ENCODE data around the gene TRMT61A.

TRMT61A gene

GRCh38 chr14:103502877-103503276 lies 26.1 kb upstream of the TRMT61A start:
- Histone ChIP-seq H3K9me3 (ENCODE audit: insufficient read depth, low read length) (no peaks in the 10 kb centered on the region), H2AFZ (ENCODE audit: low read depth, low read length, severe bottlenecking) (no peak overlapping the region), H3K27ac (ENCODE audit: low read depth, low read length) (no peak overlapping the region), H3F3A (ENCODE audit: insufficient read depth) (0 out of 2 replicates have a peak, but pooled peaks cover 6% of the 10 kb centered on the region), H3K4me2 (ENCODE audit: low read depth, low read length, poor library complexity, severe bottlenecking) (no peak overlapping the region), H4K20me1 (ENCODE audit: low read depth, low read length) (no peaks in the 10 kb centered on the region), H3K36me3 (ENCODE audit: low read length) (peaks cover 3% of the 10 kb centered on the region; the same call in 1 of the 2 replicates), H3K79me2 (ENCODE audit: insufficient read depth, low read length) (no peaks in the 10 kb centered on the region), H3K9me2 (replicated peaks; ENCODE audit: insufficient read depth, low read length) (no peaks in the 10 kb centered on the region), H3K4me3 (ENCODE audit: insufficient read depth, low read length, poor library complexity, severe bottlenecking) (no peak overlapping the region), H3K27me3 (ENCODE audit: low read length) (no peaks in the 10 kb centered on the region), H3K9ac (ENCODE audit: low read length) (no peak overlapping the region)
- TF ChIP-seq CTCF (IDR thresholded peaks at IDR 0.05; ENCODE audit: insufficient read depth, low read length, poor library complexity, severe bottlenecking) (no peak), EZH2phosphoT487 (conservative IDR thresholded peaks at IDR 0.05; ENCODE audit: low read length) (no peak)

DNA sequence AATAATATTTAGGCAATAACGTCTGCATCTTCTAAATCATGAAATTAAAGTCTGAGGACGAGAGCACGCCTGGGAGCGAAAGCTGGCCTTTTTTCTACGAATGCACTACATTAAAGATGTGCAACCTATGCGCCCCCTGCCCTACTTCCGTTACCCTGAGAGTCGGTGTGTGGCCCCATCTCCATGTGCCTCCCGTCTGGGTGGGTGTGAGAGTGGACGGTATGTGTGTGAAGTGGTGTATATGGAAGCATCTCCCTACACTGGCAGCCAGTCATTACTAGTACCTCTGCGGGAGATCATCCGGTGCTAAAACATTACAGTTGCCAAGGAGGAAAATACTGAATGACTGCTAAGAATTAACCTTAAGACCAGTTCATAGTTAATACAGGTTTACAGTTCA lies 25.7 kb upstream of the TRMT61A start:
- Histone ChIP-seq H3K27me3 (ENCODE audit: low read length) (no peaks in the 10 kb centered on the region), H4K20me1 (ENCODE audit: low read depth, low read length) (no peaks in the 10 kb centered on the region), H2AFZ (ENCODE audit: low read depth, low read length, severe bottlenecking) (no peak overlapping the region), H3K36me3 (ENCODE audit: low read length) (peaks cover 3% of the 10 kb centered on the region; the same call in 1 of the 2 replicates), H3K79me2 (ENCODE audit: insufficient read depth, low read length) (no peaks in the 10 kb centered on the region), H3K4me3 (ENCODE audit: insufficient read depth, low read length, poor library complexity, severe bottlenecking) (no peak overlapping the region), H3K4me2 (ENCODE audit: low read depth, low read length, poor library complexity, severe bottlenecking) (no peak overlapping the region), H3K27ac (ENCODE audit: low read depth, low read length) (no peak overlapping the region), H3K9me2 (replicated peaks; ENCODE audit: insufficient read depth, low read length) (no peaks in the 10 kb centered on the region), H3F3A (ENCODE audit: insufficient read depth) (0 out of 2 replicates have a peak, but pooled peaks cover 6% of the 10 kb centered on the region), H3K9me3 (ENCODE audit: insufficient read depth, low read length) (no peaks in the 10 kb centered on the region), H3K9ac (ENCODE audit: low read length) (no peak overlapping the region)
- TF ChIP-seq EZH2phosphoT487 (conservative IDR thresholded peaks at IDR 0.05; ENCODE audit: low read length) (no peak), CTCF (IDR thresholded peaks at IDR 0.05; ENCODE audit: insufficient read depth, low read length, poor library complexity, severe bottlenecking) (no peak)

GRCh38 chr14:103504991-103505565 lies 23.9 kb upstream of the TRMT61A start:
- Histone ChIP-seq H3K27me3 (ENCODE audit: low read length) (no peaks in the 10 kb centered on the region), H3K9ac (ENCODE audit: low read length) (no peak overlapping the region), H4K20me1 (ENCODE audit: low read depth, low read length) (no peaks in the 10 kb centered on the region), H3K4me2 (ENCODE audit: low read depth, low read length, poor library complexity, severe bottlenecking) (no peak overlapping the region), H2AFZ (ENCODE audit: low read depth, low read length, severe bottlenecking) (no peak overlapping the region), H3K36me3 (ENCODE audit: low read length) (no peaks in the 10 kb centered on the region), H3K27ac (ENCODE audit: low read depth, low read length) (no peak overlapping the region), H3F3A (ENCODE audit: insufficient read depth) (no peaks in the 10 kb centered on the region), H3K79me2 (ENCODE audit: insufficient read depth, low read length) (no peaks in the 10 kb centered on the region), H3K4me3 (ENCODE audit: insufficient read depth, low read length, poor library complexity, severe bottlenecking) (no peak overlapping the region), H3K9me3 (ENCODE audit: insufficient read depth, low read length) (no peaks in the 10 kb centered on the region), H3K9me2 (replicated peaks; ENCODE audit: insufficient read depth, low read length) (no peaks in the 10 kb centered on the region)
- no peak for TF ChIP-seq EZH2phosphoT487 (conservative IDR thresholded peaks at IDR 0.05; ENCODE audit: low read length)
- TF ChIP-seq CTCF (IDR thresholded peaks at IDR 0.05; ENCODE audit: insufficient read depth, low read length, poor library complexity, severe bottlenecking): no peak

All from SU-DHL-6 (cell line).